Esophagus muscularis mucosa (tissue), 4 donors: Measurements from ENCODE around the gene ARSI. TPM values are rescaled to one million over a fixed set of nuclear protein-coding genes. Genes with fewer than 3 reads are reported as not detected.

ENCODE experiments used
- DNase-seq: peaks from one replicate; pipeline ENCODE4 v3.0.0-alpha.2; 2017; ENCODE audit errors: extremely low spot score
- H3K27ac ChIP-seq, 4 donors: fragments of 200-600 bp; sonication (generic); replicated peaks in 1 of 4; 1 replicate in 3 of 4; 2 replicates in 1 of 4; pipeline ENCODE4 v1.5.1; 2016 to 2019; ENCODE audit warnings: mild to moderate bottlenecking in 1 of 4
- H3K27me3 ChIP-seq, 4 donors: fragments of 200-600 bp; sonication (generic); one replicate each; pipeline versions ENCODE4 v1.5.1 to v1.6.0; 2016 to 2019
- H3K36me3 ChIP-seq, 4 donors: fragments of 200-600 bp; sonication (generic); one replicate each; pipeline ENCODE4 v1.5.1; 2016 to 2019
- H3K4me1 ChIP-seq, 4 donors: fragments of 200-600 bp; sonication (generic); one replicate each; pipeline ENCODE4 v1.5.1; 2016 to 2019
- H3K4me3 ChIP-seq, 4 donors: fragments of 200-600 bp; sonication (generic); 1 replicate in 2 of 4; 2 replicates in 2 of 4; pipeline ENCODE4 v1.5.1; 2016 to 2019; ENCODE audit warnings: mild to moderate bottlenecking in 4 of 4, moderate library complexity in 1 of 4
- H3K9me3 ChIP-seq, 4 donors: fragments of 200-600 bp; sonication (generic); 1 replicate in 3 of 4; 2 replicates in 1 of 4; pipeline ENCODE4 v1.5.1; 2016 to 2019
- CTCF ChIP-seq, 3 experiments: fragments of 200-600 bp in 2 of 3; fragments of 450-650 bp in 1 of 3; sonication (generic) in 2 of 3; IDR thresholded peaks; one replicate each; pipeline ENCODE4 v1.5.1; 2017 to 2019; ENCODE audit warnings: antibody characterized with exemption in 3 of 3, mild to moderate bottlenecking in 2 of 3, moderate library complexity in 1 of 3
- EP300 ChIP-seq: sonication (generic); formaldehyde crosslinking; IDR thresholded peaks from one replicate; pipeline ENCODE4 v1.6.1; 2017; ENCODE audit warnings: antibody characterized with exemption
- POLR2A ChIP-seq: fragments of 450-650 bp; IDR thresholded peaks from one replicate; pipeline ENCODE4 v1.6.1; 2017; ENCODE audit warnings: antibody characterized with exemption, moderate library complexity, mild to moderate bottlenecking, low read depth
- POLR2AphosphoS5 ChIP-seq, 2 donors: sonication (generic); formaldehyde crosslinking; IDR thresholded peaks; one replicate each; pipeline ENCODE4 v1.6.1; 2017; ENCODE audit warnings: antibody characterized with exemption in 2 of 2
- WGBS: methylation state at CpG from one replicate; pipeline ENCODE4 v1.1.5; 2018; 5-methylcytosine and 5-hydroxymethylcytosine counted together
- intact Hi-C: fragments of 100-400 bp; cut with DNase I; formaldehyde crosslinking; loops from one replicate; pipeline ENCODE4 v1.15.1; 2023
- total RNA-seq, 4 donors: library from RNA; depleted of rRNA; stranded (reverse); fragments of >200 nt; gene quantifications; one replicate each; pipeline versions ENCODE4 v1.1.0 to v1.2.1, GENCODE V29; 2016

ARSI gene
- total RNA-seq, 4 donors from 2014 or later: 5.8 to 20.6 (median 10.1) TPM

- DNase-seq: peak; percentile 95
- Histone ChIP-seq H3K4me1 (peaks cover 2 to 20% (median 14%) of the 10 kb centered on the region in 4 donors), H3K27ac (peak overlapping the region in 3 of 4 donors; percentile 29 to 55 (median 30)), H3K36me3 (no peaks in the 10 kb centered on the region), H3K27me3 (no peaks in the 10 kb centered on the region), H3K4me3 (no peak overlapping the region), H3K9me3 (no peaks in the 10 kb centered on the region)
- intact Hi-C loops: no loop called here
- 45% methylated on average over 2 of the region's 2 CpGs for WGBS
- TF ChIP-seq POLR2A (no peak), CTCF (IDR thresholded peaks at IDR 0.05) (no peak), POLR2AphosphoS5 (IDR thresholded peaks at IDR 0.05) (peak; percentile 22 to 76)
Observed at GRCh38 chr5:150320044-150320613, 17.4 kb upstream of the ARSI start.

GRCh38 chr5:150319484-150319790 lies 16.7 kb upstream of the ARSI start:
- Histone ChIP-seq H3K36me3 (no peaks in the 10 kb centered on the region), H3K4me3 (no peak overlapping the region), H3K27ac (peak overlapping the region in 1 of 4 donors; percentile 29), H3K9me3 (no peaks in the 10 kb centered on the region), H3K27me3 (no peaks in the 10 kb centered on the region), H3K4me1 (peaks cover 2 to 21% (median 15%) of the 10 kb centered on the region in 4 donors)
- WGBS: 95% methylated on average over 6 of the region's 6 CpGs
- intact Hi-C loops: no loop called here
- DNase-seq: no peak
- TF ChIP-seq POLR2A: no peak
- TF ChIP-seq POLR2AphosphoS5 (IDR thresholded peaks at IDR 0.05): no peak
- TF ChIP-seq EP300: no peak
- no peak for TF ChIP-seq CTCF (IDR thresholded peaks at IDR 0.05)

- H3K9me3 ChIP-seq: no peaks in the 10 kb centered on the region
- DNase-seq: no peak
- H3K36me3 ChIP-seq: no peaks in the 10 kb centered on the region
- H3K27me3 ChIP-seq: no peaks in the 10 kb centered on the region
- H3K4me3 ChIP-seq: no peak overlapping the region
- TF ChIP-seq CTCF (IDR thresholded peaks at IDR 0.05) (no peak), EP300 (no peak), POLR2A (no peak), POLR2AphosphoS5 (IDR thresholded peaks at IDR 0.05) (no peak)
- no peak overlapping the region for H3K27ac ChIP-seq
- intact Hi-C loops: no loop called here
- peaks cover 2 to 27% (median 19%) of the 10 kb centered on the region in 4 donors for H3K4me1 ChIP-seq
- 81% methylated on average over 6 of the region's 9 CpGs for WGBS
Observed at GRCh38 chr5:150318613-150319483, 16.1 kb upstream of the ARSI start.

GRCh38 chr5:150317048-150318003 lies 14.6 kb upstream of the ARSI start:
- no peaks in the 10 kb centered on the region for H3K27me3 ChIP-seq
- intact Hi-C loops: no loop called here
- TF ChIP-seq POLR2A (no peak), EP300 (no peak), CTCF (IDR thresholded peaks at IDR 0.05) (no peak), POLR2AphosphoS5 (IDR thresholded peaks at IDR 0.05) (no peak)
- H3K4me1 ChIP-seq: peaks cover 2 to 32% (median 24%) of the 10 kb centered on the region in 4 donors
- DNase-seq: no peak
- H3K27ac ChIP-seq: peak overlapping the region in 1 of 4 donors; percentile 23
- WGBS: 74% methylated on average over 9 of the region's 11 CpGs
- H3K9me3 ChIP-seq: no peaks in the 10 kb centered on the region
- no peaks in the 10 kb centered on the region for H3K36me3 ChIP-seq
- H3K4me3 ChIP-seq: no peak overlapping the region
